ENCODE data around the gene DAB2. TPM values are rescaled to one million over a fixed set of nuclear protein-coding genes. Genes with fewer than 3 reads are reported as not detected.
"Not testable (repeated sequence)": the region's sequence is repeated elsewhere in the genome, so short reads cannot be mapped to it uniquely, and the experiment has no call there.

The DAB2 gene
- polyA plus RNA-seq, 1 donor (not counting 4 experiments of a cell fraction or from before 2014, with no cell fraction given) = 10.4 TPM

DNA sequence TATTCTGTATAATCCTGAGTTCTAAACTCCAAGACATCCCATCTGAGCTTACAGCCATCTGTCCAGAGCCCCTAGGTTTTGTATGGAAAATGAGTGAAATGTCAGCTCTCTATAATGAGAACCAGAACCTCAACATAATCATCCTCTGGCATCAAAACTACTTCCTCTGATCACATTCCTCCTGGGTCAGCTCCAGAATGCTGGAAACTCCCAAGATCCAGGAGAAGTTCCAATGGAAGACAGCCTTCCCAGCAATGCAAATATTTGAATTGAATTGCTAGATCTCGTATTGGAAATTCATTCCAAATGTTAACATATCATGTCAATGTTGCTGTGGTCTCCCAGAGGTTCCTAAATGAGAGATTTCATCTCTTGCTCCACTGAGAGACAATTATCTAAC, 84.3 kb downstream of the DAB2 start:
- Histone ChIP-seq H3K27me3 (ENCODE audit: control insufficient read depth, extremely low read depth, insufficient read depth, low read length) (no peaks in the 10 kb centered on the region), H2AFZ (ENCODE audit: control insufficient read depth, low read length) (no peak overlapping the region), H4K20me1 (ENCODE audit: control insufficient read depth, extremely low read depth, insufficient read depth, low read length) (no peaks in the 10 kb centered on the region), H3K36me3 (ENCODE audit: control insufficient read depth in 2 of 2, extremely low read depth in 1 of 2, insufficient read depth in 2 of 2, low read length in 2 of 2) (no peaks in the 10 kb centered on the region), H3K9ac (ENCODE audit: control insufficient read depth, extremely low read depth, insufficient read depth, low read length) (no peak overlapping the region), H3K4me3 (ENCODE audit: control insufficient read depth in 2 of 3, extremely low read depth in 1 of 3, insufficient read depth in 2 of 3, low read depth in 1 of 3, low read length in 3 of 3) (no peak overlapping the region), H3K4me2 (ENCODE audit: control insufficient read depth, extremely low read depth, insufficient read depth, low read depth, low read length) (no peak overlapping the region), H3K9me1 (ENCODE audit: control insufficient read depth, extremely low read depth, insufficient read depth, low read length) (no peaks in the 10 kb centered on the region), H3K27ac (ENCODE audit: control insufficient read depth, insufficient read depth, low read length) (no peak overlapping the region), H3K9me3 (ENCODE audit: control insufficient read depth, low read depth, low read length) (no peaks in the 10 kb centered on the region), H3K79me2 (ENCODE audit: control insufficient read depth, insufficient read depth, low read length) (no peaks in the 10 kb centered on the region), H3K4me1 (ENCODE audit: control insufficient read depth, extremely low read depth, insufficient read depth, low read length) (no peaks in the 10 kb centered on the region)
- TF ChIP-seq CTCF (optimal IDR thresholded peaks at IDR 0.05 in 1 of 3, IDR thresholded peaks at IDR 0.05 in 1 of 3, conservative IDR thresholded peaks at IDR 0.05 in 1 of 3; ENCODE audit: extremely low read depth in 1 of 3, insufficient read depth in 2 of 3, low read length in 3 of 3) (no peak), EZH2 (IDR thresholded peaks at IDR 0.05; ENCODE audit: low read length) (no peak)
- DNase-seq (ENCODE audit: low read depth, low spot score) = no peak
- dilution Hi-C loops (cut with MboI; ENCODE audit: extremely low pct_ligation_motif_present, low sequenced_read_pairs) = no loop called here
- FAIRE-seq = no peak

- Histone ChIP-seq H3K4me2 (ENCODE audit: control insufficient read depth, extremely low read depth, insufficient read depth, low read depth, low read length) (no peak overlapping the region), H3K9me1 (ENCODE audit: control insufficient read depth, extremely low read depth, insufficient read depth, low read length) (no peaks in the 10 kb centered on the region), H3K9ac (ENCODE audit: control insufficient read depth, extremely low read depth, insufficient read depth, low read length) (no peak overlapping the region), H3K4me3 (ENCODE audit: control insufficient read depth in 2 of 3, extremely low read depth in 1 of 3, insufficient read depth in 2 of 3, low read depth in 1 of 3, low read length in 3 of 3) (no peak overlapping the region), H3K27ac (ENCODE audit: control insufficient read depth, insufficient read depth, low read length) (no peak overlapping the region), H4K20me1 (ENCODE audit: control insufficient read depth, extremely low read depth, insufficient read depth, low read length) (no peaks in the 10 kb centered on the region), H2AFZ (ENCODE audit: control insufficient read depth, low read length) (no peak overlapping the region), H3K27me3 (ENCODE audit: control insufficient read depth, extremely low read depth, insufficient read depth, low read length) (no peaks in the 10 kb centered on the region), H3K79me2 (ENCODE audit: control insufficient read depth, insufficient read depth, low read length) (no peaks in the 10 kb centered on the region), H3K9me3 (ENCODE audit: control insufficient read depth, low read depth, low read length) (no peaks in the 10 kb centered on the region), H3K4me1 (ENCODE audit: control insufficient read depth, extremely low read depth, insufficient read depth, low read length) (no peaks in the 10 kb centered on the region), H3K36me3 (ENCODE audit: control insufficient read depth in 2 of 2, extremely low read depth in 1 of 2, insufficient read depth in 2 of 2, low read length in 2 of 2) (no peaks in the 10 kb centered on the region)
- dilution Hi-C loops (cut with MboI; ENCODE audit: extremely low pct_ligation_motif_present, low sequenced_read_pairs) = no loop called here
- no peak for FAIRE-seq
- no peak for DNase-seq (ENCODE audit: low read depth, low spot score)
- no peak for TF ChIP-seq CTCF (optimal IDR thresholded peaks at IDR 0.05 in 1 of 3, IDR thresholded peaks at IDR 0.05 in 1 of 3, conservative IDR thresholded peaks at IDR 0.05 in 1 of 3; ENCODE audit: extremely low read depth in 1 of 3, insufficient read depth in 2 of 3, low read length in 3 of 3)
- TF ChIP-seq EZH2 (IDR thresholded peaks at IDR 0.05; ENCODE audit: low read length) = no peak
These were observed 87.4 kb downstream of the DAB2 start for GRCh38 chr5:39337252-39337915.

- H3K4me3 ChIP-seq (ENCODE audit: control insufficient read depth in 2 of 3, extremely low read depth in 1 of 3, insufficient read depth in 2 of 3, low read depth in 1 of 3, low read length in 3 of 3); H3K27me3 ChIP-seq (ENCODE audit: control insufficient read depth, extremely low read depth, insufficient read depth, low read length); DNase-seq (ENCODE audit: low read depth, low spot score); H3K27ac ChIP-seq (ENCODE audit: control insufficient read depth, insufficient read depth, low read length); H4K20me1 ChIP-seq (ENCODE audit: control insufficient read depth, extremely low read depth, insufficient read depth, low read length); H3K79me2 ChIP-seq (ENCODE audit: control insufficient read depth, insufficient read depth, low read length); H3K4me1 ChIP-seq (ENCODE audit: control insufficient read depth, extremely low read depth, insufficient read depth, low read length); FAIRE-seq; H3K36me3 ChIP-seq (ENCODE audit: control insufficient read depth in 2 of 2, extremely low read depth in 1 of 2, insufficient read depth in 2 of 2, low read length in 2 of 2); H3K9me1 ChIP-seq (ENCODE audit: control insufficient read depth, extremely low read depth, insufficient read depth, low read length); H3K4me2 ChIP-seq (ENCODE audit: control insufficient read depth, extremely low read depth, insufficient read depth, low read depth, low read length); dilution Hi-C loops (cut with MboI; ENCODE audit: extremely low pct_ligation_motif_present, low sequenced_read_pairs); H3K9ac ChIP-seq (ENCODE audit: control insufficient read depth, extremely low read depth, insufficient read depth, low read length); H3K9me3 ChIP-seq (ENCODE audit: control insufficient read depth, low read depth, low read length); H2AFZ ChIP-seq (ENCODE audit: control insufficient read depth, low read length): not testable (repeated sequence)
These were observed 90.5 kb downstream of the DAB2 start for GRCh38 chr5:39334296-39334695.
